Measurements from ENCODE around the gene AHRR.

DNA sequence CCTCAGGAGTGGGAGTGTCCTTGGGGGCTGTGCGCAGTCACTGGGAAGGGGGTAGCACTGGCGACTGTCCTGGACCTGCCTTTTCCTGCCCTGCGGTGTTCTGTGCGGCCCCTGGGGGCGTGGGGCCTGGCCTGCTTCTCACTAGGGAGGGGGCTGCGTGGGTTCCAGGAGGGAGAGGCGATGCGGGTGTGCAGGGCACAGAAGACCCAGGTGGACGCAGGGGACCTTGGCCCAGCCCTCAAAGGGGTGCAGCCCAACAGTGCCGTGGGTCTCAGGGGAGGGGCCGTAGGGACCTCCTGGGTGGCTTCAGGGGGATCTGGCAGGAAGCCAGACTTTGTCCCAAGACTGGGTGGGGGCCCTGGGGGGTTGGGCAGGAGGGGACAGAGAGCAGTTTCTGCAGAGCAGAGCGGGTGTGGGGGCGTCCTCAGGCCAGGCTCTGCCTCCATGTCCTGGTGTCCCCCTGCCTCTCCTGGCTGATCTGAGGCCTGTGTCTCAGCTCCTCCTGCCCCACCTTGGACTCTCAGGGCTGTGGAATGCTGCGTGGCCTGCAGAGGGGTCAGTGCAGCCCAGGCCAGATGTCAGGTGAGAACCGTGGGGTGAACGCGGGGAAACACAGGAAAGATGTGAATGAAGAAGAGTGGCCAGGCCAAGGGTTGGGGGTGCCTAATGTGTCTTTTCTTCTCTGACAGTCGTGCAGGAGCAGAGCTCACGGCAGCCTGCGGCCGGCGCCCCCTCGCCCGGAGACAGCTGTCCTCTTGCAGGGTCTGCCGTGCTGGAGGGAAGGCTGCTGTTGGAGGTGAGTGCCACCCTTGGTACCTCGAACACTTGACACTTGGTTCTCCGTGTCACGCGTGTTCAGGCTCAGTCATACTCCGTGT lies 54.6 kb downstream of the AHRR start:
- TF ChIP-seq POLR2A (IDR thresholded peaks at IDR 0.05), result no peak
- TF ChIP-seq, protein P1, sequence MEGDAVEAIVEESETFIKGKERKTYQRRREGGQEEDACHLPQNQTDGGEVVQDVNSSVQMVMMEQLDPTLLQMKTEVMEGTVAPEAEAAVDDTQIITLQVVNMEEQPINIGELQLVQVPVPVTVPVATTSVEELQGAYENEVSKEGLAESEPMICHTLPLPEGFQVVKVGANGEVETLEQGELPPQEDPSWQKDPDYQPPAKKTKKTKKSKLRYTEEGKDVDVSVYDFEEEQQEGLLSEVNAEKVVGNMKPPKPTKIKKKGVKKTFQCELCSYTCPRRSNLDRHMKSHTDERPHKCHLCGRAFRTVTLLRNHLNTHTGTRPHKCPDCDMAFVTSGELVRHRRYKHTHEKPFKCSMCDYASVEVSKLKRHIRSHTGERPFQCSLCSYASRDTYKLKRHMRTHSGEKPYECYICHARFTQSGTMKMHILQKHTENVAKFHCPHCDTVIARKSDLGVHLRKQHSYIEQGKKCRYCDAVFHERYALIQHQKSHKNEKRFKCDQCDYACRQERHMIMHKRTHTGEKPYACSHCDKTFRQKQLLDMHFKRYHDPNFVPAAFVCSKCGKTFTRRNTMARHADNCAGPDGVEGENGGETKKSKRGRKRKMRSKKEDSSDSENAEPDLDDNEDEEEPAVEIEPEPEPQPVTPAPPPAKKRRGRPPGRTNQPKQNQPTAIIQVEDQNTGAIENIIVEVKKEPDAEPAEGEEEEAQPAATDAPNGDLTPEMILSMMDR (IDR thresholded peaks at IDR 0.05), result no peak
